Omental fat pad (tissue), 4 donors: ENCODE results near the gene ZNF134. TPM values are rescaled to one million over a fixed set of nuclear protein-coding genes. Genes with fewer than 3 reads are reported as not detected.

Source experiments
- ATAC-seq: fragments of 150-250 bp; one replicate; pipeline ENCODE4 v1.9.1; 2016; ENCODE audit warnings: mild to moderate bottlenecking, moderate library complexity; ENCODE audit not compliant: low FRiP score
- DNase-seq: peaks from one replicate; pipeline ENCODE4 v3.0.0-alpha.2; 2019; ENCODE audit warnings: low spot score
- total RNA-seq, 4 donors: library from RNA; depleted of rRNA; stranded (reverse); fragments of >200 nt; gene quantifications; one replicate each; pipeline ENCODE4 v1.1.0, GENCODE V29; 2016
- TF ChIP-seq, protein P1 (sequence below), 3 donors: fragments of 450-650 bp; IDR thresholded peaks; one replicate each; pipeline ENCODE4 v1.5.1; 2016 to 2017; ENCODE audit warnings: antibody characterized with exemption in 3 of 3, mild to moderate bottlenecking in 3 of 3, moderate library complexity in 2 of 3

ZNF134 gene
- total RNA-seq, 4 donors from 2014 or later = 9.6 to 25.1 (median 13.8) TPM

DNA sequence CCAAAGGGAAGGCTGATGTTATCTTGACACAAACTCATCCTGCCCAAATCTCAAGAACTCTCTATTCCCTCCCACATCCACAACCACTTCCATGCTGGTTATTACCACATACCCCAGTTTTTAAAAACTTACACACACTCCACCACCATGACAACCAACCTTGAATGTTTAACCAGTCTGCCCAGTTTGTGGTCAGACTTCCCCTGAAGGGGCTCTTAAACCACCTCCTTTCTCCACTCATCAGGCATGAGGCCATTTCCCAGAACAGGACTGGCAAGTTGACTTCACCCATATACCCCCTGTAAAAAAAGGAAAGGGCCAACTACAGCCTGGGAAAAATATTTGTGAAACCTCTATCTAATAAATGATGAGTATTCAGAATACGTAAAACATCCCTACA lies 42.3 kb downstream of the ZNF134 start:
- TF ChIP-seq, protein P1, sequence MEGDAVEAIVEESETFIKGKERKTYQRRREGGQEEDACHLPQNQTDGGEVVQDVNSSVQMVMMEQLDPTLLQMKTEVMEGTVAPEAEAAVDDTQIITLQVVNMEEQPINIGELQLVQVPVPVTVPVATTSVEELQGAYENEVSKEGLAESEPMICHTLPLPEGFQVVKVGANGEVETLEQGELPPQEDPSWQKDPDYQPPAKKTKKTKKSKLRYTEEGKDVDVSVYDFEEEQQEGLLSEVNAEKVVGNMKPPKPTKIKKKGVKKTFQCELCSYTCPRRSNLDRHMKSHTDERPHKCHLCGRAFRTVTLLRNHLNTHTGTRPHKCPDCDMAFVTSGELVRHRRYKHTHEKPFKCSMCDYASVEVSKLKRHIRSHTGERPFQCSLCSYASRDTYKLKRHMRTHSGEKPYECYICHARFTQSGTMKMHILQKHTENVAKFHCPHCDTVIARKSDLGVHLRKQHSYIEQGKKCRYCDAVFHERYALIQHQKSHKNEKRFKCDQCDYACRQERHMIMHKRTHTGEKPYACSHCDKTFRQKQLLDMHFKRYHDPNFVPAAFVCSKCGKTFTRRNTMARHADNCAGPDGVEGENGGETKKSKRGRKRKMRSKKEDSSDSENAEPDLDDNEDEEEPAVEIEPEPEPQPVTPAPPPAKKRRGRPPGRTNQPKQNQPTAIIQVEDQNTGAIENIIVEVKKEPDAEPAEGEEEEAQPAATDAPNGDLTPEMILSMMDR (IDR thresholded peaks at IDR 0.05) = no peak
- DNase-seq = no peak
- ATAC-seq = no peak

DNA sequence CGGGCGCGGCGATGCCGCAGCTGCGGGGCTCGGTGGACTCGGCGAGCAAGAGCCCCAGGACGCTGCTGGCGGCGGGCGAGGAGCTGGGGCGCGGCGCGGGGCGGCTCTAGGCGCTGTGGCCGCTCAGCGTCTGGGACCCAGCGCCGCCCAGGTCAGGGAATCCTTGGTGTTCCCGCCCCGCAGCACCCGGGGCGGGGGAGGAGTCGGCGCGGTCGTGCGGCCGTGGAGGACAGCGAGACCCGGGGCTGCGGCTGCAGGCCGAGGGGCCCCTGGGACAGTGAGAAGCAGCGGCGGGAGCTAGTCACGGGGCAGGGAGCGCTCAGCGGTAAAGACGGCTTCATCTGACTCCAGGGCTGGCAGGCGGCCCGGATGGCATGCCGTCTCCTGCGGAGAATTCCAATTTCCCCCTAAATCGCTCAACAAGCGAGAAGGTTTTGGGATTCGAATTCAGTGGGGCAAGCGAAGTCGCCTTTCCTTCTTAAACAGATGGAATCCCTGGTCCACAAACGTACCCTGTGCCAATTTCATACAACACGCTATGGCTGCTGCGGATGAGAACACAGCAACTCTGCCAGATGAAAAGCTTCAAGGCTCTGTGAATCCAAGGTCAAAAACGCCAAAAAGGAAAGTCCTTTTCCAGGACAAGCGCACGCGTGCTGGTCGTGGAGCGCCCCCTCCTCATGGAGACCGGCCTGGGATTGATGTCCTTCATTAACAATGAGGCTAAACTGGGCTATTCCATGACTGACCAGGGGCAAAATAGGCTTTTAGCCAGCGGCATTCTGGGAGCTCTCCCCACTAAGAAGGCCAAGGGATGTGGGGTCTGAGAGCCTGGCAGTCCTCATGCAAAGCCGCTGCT lies 50.5 kb downstream of the ZNF134 start:
- no peak for DNase-seq
- peak; percentile 77 for ATAC-seq
- TF ChIP-seq, protein P1 (IDR thresholded peaks at IDR 0.05) = no peak

DNA sequence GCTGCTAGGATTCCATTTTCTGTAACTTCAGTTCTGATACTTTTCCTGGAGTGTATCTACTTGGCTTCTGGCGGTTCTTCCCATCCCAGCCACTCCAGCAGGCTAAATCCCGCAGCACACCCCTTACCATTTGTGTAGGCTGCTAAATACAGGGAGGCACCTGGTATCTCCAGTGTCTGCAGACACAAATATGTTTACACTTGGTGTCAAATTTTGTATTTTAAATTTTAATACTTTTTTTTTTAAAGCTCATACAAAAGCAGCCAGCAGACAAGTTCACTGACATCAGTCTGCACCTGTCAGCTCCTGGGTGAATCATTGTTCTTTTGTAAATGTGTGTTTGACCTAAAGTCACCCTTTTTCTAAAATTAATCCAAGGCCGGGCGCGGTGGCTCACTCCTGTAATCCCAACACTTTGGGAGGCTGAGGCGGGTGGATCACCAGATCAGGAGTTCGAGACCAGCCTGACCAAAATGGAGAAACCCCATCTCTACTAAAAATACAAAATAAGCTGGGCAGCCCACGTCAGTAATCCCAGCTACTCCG lies 51.3 kb downstream of the ZNF134 start:
- TF ChIP-seq, protein P1 (IDR thresholded peaks at IDR 0.05) = no peak

DNA sequence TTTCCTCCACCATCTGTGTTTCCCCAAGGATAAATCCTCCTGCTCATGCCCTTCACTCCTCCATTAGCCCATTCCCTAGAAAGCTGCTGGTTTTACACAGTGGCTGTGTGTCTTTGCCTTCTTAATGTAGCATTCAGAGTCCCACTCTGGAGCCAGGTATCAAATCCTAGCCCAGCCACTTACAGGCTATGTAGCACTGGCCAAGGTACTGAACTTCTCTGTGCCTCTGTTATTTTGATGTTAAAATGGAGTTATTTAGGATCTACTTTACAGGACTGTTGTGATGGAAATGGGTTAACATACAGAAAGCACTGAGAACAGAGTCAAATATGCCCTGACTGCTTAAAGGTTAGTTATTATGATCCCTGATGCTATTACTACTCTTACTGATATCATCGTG lies 53.2 kb downstream of the ZNF134 start:
- DNase-seq = no peak
- TF ChIP-seq, protein P1 (IDR thresholded peaks at IDR 0.05) = no peak
- no peak for ATAC-seq

More for the DNA sequence above, 51.3 kb downstream of the ZNF134 start:
- DNase-seq (no peak), ATAC-seq (no peak)

DNA sequence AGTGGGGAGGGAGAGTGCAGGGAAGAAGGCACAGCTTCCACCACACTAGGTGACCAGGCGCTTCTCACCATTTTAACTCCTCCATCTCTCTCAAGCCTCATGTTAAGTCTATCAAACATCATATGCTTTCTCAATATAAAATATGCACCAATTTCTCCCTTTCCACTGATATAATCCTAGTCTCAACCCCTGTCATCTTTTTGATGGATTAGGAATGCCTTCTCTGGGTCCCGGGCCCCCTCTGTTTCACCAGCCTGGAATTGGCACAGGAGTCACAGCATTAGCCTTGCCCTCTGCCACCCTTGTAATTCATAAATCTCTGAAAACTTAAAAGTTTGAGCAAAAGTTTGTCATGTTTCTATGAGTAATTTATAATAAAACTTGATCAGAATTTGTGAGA lies 54.6 kb downstream of the ZNF134 start, which contains the start of gene ZSCAN4:
TSS of gene ZSCAN4 (plus strand) at position 301 of the 400 bp plus-strand sequence. CDS start 7,211 bp downstream, outside the sequence.
- DNase-seq = no peak
- ATAC-seq = no peak
- TF ChIP-seq, protein P1 (IDR thresholded peaks at IDR 0.05) = no peak

GRCh38 chr19:57671124-57671895 lies 57.3 kb downstream of the ZNF134 start:
- DNase-seq = no peak
- TF ChIP-seq, protein P1 (IDR thresholded peaks at IDR 0.05) = no peak
- ATAC-seq = no peak
